NCI-H226 (cell line): ENCODE data around the gene ADPRHL1.
"Not testable (repeated sequence)": the region's sequence is repeated elsewhere in the genome, so short reads cannot be mapped to it uniquely, and the experiment has no call there.

Source experiments
- DNase-seq: peaks from one replicate; pipeline ENCODE4 v3.0.0-alpha.2; 2015

Gene ADPRHL1

GRCh38 chr13:113477724-113478123 lies 24.4 kb upstream of the ADPRHL1 start:
- no peak for DNase-seq

GRCh38 chr13:113476811-113477210 lies 23.5 kb upstream of the ADPRHL1 start:
- DNase-seq = no peak

GRCh38 chr13:113475911-113476310 lies 22.6 kb upstream of the ADPRHL1 start:
- DNase-seq = no peak

- DNase-seq = no peak
Measured at GRCh38 chr13:113475280-113475679, 22.0 kb upstream of the ADPRHL1 start.

GRCh38 chr13:113474179-113474578 lies 20.9 kb upstream of the ADPRHL1 start:
- peak; percentile 55 for DNase-seq

- DNase-seq = no peak
Measured at GRCh38 chr13:113472355-113473025, 19.2 kb upstream of the ADPRHL1 start.

- DNase-seq = no peak
Measured at GRCh38 chr13:113471844-113472243, 18.6 kb upstream of the ADPRHL1 start.

GRCh38 chr13:113470635-113471163 lies 17.4 kb upstream of the ADPRHL1 start:
- not testable (repeated sequence) for DNase-seq

- no peak for DNase-seq
Measured at GRCh38 chr13:113470073-113470472, 16.8 kb upstream of the ADPRHL1 start.

GRCh38 chr13:113469582-113469981 lies 16.3 kb upstream of the ADPRHL1 start:
- DNase-seq = no peak

- no peak for DNase-seq
Measured at GRCh38 chr13:113468472-113469201, 15.3 kb upstream of the ADPRHL1 start.

GRCh38 chr13:113468029-113468428 lies 14.7 kb upstream of the ADPRHL1 start:
- DNase-seq = no peak

- no peak for DNase-seq
Measured at GRCh38 chr13:113466383-113466782, 13.1 kb upstream of the ADPRHL1 start.

- DNase-seq = no peak
Measured at GRCh38 chr13:113465300-113465699, 12.0 kb upstream of the ADPRHL1 start.

GRCh38 chr13:113464476-113464875 lies 11.2 kb upstream of the ADPRHL1 start:
- DNase-seq = no peak

- DNase-seq = no peak
Measured at GRCh38 chr13:113461022-113461751, 7.9 kb upstream of the ADPRHL1 start.

- DNase-seq = no peak
Measured at GRCh38 chr13:113460599-113460998, 7.3 kb upstream of the ADPRHL1 start.

GRCh38 chr13:113460064-113460555 lies 6.8 kb upstream of the ADPRHL1 start:
- DNase-seq = no peak

GRCh38 chr13:113458253-113459065 lies 5.2 kb upstream of the ADPRHL1 start:
- DNase-seq = no peak

GRCh38 chr13:113457510-113457909 lies 4.2 kb upstream of the ADPRHL1 start:
- DNase-seq = no peak

- no peak for DNase-seq
Measured at GRCh38 chr13:113456116-113456702, 2.9 kb upstream of the ADPRHL1 start.

- no peak for DNase-seq
Measured at GRCh38 chr13:113455384-113455783, 2.1 kb upstream of the ADPRHL1 start.
